C4-2B (cell line): ENCODE measurements around the gene PHF13.
"Not testable (repeated sequence)": the region's sequence is repeated elsewhere in the genome, so short reads cannot be mapped to it uniquely, and the experiment has no call there.

Experiments
- H3K27ac ChIP-seq: fragments of 450-650 bp; 2 replicates; pipeline ENCODE4 v1.5.1; 2017
- CTCF ChIP-seq: fragments of 450-650 bp; conservative IDR thresholded peaks from 2 replicates; pipeline ENCODE4 v1.5.1; 2017; ENCODE audit warnings: mild to moderate bottlenecking
- ZFX ChIP-seq: fragments of 450-650 bp; IDR thresholded peaks from 2 replicates; pipeline ENCODE4 v1.6.1; 2017

The PHF13 gene

DNA sequence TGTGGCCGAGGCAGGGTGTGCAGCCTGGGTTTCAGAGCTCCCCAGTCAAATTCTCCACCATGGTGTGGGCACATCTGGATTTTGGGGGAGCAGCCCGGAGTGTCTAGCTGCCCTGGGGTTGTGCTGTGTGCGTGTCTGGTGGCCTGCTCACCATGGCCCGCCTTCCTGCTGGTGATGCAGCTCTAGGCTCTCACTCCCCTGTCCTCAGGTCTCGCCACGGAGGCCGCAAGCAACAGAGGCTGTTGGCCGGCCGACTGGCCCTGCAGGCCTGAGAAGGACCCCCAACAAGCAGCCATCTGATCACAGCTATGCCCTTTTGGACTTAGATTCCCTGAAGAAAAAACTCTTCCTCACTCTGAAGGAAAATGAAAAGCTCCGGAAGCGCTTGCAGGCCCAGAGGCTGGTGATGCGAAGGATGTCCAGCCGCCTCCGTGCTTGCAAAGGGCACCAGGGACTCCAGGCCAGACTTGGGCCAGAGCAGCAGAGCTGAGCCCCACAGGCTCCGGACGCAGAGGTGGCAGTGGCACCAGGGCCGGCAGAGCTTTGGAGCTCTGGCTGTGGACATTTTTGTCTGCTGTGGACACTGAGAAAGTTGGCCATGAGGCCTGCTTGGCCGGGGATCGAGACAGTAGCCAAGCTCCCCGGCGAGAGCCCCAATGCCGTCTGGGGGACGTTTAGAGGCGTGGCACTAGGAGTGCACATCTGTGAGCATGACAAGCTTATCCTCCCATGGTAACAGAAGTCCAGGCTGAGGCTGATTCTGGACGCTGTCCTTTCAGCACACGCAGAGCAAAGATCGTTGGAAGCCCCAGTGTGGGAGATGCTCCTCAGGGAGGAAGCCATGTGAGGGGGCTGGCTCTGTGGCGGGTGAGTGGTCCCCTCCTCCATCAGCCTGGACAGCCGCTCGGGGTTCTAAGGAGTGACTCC lies 19.3 kb downstream of the PHF13 start:
- no peak for TF ChIP-seq CTCF
- H3K27ac ChIP-seq, result no peak overlapping the region

- no peak overlapping the region for H3K27ac ChIP-seq
- no peak; the same call in 1 of the 2 replicates for TF ChIP-seq CTCF
- no peak for TF ChIP-seq ZFX
These were observed 21.0 kb downstream of the PHF13 start for GRCh38 chr1:6634371-6635052.

DNA sequence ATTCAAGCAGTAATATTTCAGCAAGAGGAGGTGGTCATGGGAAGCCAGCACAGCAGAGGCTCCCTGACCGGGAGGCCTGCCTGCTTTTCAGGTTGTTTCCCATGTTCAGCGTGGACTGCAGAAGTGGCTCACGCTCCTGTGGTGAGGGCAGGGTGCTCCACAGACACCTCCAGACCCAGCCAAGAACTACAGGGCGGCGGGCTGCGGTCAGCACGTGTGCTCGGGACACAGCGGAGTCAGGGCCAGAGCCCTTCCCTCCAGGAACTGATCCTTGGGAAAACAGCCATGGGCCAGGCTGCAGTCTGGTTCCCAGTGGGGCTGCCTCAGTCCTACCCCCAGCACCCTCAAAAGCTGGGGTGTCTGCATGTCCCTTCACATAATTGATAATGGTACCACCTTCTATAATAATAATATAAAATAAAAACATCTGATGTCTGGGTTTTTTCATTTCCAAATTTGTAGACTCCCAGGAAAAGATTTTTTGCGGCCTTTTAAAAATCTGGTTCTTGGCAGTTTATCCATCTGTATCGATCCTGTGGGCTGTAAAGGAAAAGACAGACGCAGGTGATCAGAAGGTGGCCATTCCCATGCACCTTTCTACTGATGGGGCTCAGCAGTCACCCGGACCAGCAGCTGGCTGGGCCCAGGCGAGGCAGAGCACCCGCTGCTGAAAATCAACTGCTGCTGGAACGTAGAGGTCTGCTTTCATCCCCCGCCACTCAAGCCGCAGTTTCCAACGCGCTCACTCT lies 21.8 kb downstream of the PHF13 start:
- no peak overlapping the region for H3K27ac ChIP-seq
- TF ChIP-seq CTCF (no peak), ZFX (no peak)

- no peak overlapping the region for H3K27ac ChIP-seq
- no peak for TF ChIP-seq CTCF
- TF ChIP-seq ZFX, result no peak
These were observed 22.6 kb downstream of the PHF13 start for GRCh38 chr1:6635910-6636760.

GRCh38 chr1:6636778-6637177 lies 23.2 kb downstream of the PHF13 start:
- H3K27ac ChIP-seq, result not testable (repeated sequence)

DNA sequence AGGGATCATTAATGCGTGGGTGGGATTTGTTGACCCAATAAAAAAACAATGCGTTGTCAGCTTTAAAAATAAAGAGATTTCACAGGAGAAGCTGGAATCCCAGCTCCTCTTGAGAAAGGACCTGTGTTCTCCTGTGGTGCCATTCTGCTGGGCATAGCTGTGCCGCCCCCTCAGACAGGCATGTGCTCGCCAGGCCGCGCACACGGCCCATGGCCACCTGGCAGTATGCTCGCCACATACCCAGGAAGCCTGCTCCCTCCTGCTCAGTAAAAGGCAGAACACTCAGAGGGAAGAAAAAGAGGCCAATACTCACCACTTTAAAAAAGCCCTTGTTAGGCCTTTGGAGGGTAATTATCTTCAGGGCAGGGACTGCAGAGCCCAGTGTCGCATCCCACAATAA lies 24.2 kb downstream of the PHF13 start:
- no peak overlapping the region for H3K27ac ChIP-seq
- no peak for TF ChIP-seq CTCF
- TF ChIP-seq ZFX, result no peak

DNA sequence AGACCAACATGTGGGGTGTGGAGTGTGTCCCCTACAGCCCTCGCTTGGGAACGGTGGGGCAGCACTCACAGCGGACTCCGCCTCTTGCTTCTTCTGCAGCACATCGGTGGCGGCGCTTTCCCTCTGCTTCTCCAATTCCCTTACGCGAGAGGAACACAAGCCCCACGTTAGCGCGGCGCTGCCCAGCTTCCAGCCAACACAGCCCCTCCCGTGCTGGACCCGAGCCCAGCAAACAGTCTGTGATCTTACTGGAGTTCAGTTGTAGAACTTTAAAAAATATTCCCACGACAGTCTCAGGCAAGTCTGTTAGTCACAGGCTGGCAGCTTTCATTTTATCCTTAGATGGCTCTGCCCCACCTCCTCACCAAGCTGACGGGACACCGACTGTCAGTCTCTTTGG lies 24.7 kb downstream of the PHF13 start:
- H3K27ac ChIP-seq, result no peak overlapping the region
- TF ChIP-seq ZFX (no peak), CTCF (no peak)

DNA sequence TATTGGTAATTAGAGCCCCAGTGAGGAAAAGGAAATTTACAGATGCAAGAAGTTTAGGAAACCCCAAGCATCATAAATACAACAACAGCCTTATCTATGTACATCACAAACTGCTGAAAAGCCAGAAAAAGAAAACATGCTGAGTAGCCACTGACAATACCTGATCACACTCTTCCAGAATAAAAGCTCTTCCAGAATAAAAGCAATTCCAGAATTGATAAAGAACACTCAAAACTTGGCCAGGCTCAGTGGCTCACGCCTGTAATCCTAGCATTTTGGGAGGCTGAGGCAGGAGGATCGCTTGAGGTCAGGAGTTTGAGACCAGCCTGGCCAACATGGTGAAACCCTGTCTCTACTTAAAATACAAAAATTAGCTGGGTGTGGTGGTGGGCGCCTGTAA lies 27.3 kb downstream of the PHF13 start:
- not testable (repeated sequence) for H3K27ac ChIP-seq
